ENCODE results near the gene NR2C2.

GRCh38 chr3:14906355-14906971 lies 40.9 kb upstream of the NR2C2 start:
- no peak for TF ChIP-seq POLR2AphosphoS5 (IDR thresholded peaks at IDR 0.05)
- no peak for TF ChIP-seq CTCF (IDR thresholded peaks at IDR 0.05)
- no peak for TF ChIP-seq POLR2A (IDR thresholded peaks at IDR 0.05)

Data from transverse colon (tissue), 4 donors.